ENCODE data around the gene RAD1.

Gene RAD1, protein sequence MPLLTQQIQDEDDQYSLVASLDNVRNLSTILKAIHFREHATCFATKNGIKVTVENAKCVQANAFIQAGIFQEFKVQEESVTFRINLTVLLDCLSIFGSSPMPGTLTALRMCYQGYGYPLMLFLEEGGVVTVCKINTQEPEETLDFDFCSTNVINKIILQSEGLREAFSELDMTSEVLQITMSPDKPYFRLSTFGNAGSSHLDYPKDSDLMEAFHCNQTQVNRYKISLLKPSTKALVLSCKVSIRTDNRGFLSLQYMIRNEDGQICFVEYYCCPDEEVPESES

DNA sequence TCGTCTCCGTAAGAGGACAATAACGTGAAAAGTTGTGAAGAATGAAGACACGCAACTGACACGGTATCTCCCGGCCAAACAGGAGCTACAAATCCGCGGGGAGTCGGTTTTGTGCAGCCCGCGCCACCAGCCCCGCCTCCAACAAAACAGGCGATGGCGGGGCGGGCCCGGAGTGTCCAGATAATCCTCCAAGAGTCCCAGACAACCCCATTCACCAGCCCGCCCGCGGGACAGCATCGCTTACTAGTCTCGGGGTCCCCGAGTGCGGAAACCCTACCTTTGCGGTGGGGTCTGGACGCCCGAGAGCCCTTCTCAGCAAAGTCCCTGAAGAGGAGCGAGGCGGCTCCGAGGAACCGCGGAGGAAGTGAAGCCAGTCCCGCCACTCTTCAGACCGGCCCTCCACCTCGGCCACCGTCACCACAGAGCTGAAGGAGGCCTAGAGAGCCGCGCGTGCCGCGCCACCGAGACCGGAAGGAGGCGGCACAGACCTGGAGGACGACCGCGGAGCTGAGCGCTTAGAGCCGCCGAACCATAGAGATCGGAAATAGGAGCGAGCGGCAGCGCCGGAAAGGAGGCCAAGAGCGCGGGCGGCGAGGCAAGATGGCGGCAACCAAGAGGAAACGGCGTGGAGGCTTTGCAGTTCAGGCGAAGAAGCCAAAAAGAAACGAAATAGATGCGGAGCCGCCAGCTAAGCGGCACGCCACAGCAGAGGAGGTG, at the start of gene RAD1, which contains the start of gene BRIX1:
RAD1 (minus strand) TSS at position 366 of the 717 bp plus-strand sequence. CDS start 612 bp downstream, outside the sequence.
BRIX1 (plus strand) TSS at position 573 of the 717 bp plus-strand sequence; CDS start at position 601, 28 bp downstream.
- in situ Hi-C loops (cut with HindIII; ENCODE audit: low sequenced_read_pairs), result no loop called here

DNA sequence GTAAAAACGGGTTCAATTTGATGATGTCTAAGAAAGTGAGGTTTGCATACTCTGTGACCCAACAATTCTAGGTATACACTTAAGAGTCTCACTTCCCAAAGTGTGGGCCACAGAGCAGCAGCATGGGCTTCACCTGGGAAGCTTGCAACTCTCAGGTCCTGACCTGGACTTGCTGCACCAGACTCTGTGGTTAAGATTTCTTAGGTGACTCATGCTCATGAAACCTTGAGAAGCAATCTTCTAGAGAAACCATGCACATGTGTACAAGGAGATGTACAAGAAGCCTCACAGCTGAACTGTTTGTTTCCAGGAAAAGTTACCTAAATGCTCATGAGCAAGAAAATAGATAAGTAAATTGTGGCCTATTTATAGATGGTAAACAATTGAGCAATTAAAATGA, 44.0 kb upstream of the RAD1 start:
- in situ Hi-C loops (cut with HindIII; ENCODE audit: low sequenced_read_pairs), result no loop called here

DNA sequence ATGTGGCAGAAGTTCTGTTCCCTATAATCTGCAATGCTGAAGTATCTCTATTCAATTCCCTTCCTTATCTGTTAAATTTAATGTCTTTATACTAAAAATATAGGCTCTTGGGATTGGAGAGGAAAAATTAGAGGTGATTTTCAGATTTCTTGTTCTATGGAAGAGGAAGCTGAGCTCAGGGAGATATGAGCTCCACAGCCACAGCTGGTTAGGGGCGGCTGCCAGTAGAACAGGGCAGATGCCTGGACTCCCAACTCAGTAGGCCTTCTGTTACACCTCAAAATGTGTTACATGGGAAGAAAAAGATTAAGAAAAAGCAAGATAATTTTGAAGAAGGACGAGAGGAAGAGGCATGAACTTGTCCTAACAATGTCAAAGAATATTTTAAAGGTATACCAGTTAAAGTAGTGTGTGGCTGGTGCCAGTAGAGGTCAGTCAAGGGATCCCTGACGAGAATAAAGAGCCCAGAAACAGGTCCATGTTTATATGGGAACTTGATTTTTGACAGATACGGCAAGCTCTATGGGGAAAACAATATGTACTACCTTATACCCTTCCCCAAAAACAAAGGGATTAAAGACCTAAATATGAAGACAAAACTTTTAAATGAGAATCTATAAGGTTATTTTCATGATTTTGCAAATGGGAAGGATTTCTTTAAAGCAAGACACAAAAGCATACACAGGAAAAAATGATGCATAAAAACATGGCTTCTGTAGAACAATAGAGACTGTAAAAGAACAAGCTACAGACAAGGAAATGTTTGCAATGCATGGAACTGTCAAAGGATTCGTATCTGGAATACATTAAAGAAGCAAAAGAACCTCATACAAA, 42.8 kb upstream of the RAD1 start:
- in situ Hi-C loops (cut with HindIII; ENCODE audit: low sequenced_read_pairs), result no loop called here

DNA sequence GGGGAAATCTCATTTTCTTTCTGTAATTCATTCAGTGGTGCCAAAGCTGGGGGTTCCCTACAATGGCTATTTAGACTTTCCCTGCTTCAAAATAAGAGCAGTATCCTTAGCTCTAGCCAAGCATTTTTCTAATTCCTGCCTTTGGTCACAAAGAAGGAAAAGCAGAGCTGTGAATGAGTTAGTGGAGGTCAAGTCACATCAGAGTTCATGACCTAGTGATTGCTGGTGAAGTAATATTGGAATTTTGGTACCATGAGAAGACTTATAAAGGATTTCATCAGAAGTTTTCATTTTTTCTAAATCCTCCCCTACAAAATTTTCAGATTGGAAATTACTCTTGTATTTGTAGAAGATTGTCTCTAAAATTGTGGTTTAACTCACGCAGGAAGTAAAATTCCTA, 42.0 kb upstream of the RAD1 start:
- in situ Hi-C loops (cut with HindIII; ENCODE audit: low sequenced_read_pairs), result no loop called here

DNA sequence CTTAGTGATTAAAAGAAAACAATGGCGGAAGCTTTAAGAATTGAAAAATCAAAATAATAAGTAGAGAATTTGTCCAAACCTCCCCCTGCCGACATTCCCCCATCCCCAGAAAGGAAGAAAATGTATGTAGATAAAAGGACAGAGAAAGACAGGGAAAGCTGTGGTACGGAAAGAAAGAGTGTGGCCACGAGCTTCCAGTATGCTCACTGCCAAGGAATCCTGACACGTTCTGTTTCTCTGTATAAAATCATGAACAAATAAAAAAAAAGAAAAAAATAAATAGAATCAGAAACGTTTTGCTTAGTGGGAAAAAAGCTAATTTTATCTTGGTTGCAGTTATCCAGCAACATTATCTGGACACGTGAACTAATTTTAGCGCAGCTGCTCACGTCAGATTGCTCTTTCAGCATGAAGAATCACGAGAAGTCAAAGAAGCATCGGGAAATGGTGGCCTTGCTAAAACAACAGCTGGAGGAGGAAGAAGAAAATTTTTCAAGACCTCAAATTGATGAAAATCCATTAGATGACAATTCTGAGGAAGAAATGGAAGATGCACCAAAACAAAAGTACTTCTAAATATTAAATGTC, 29.2 kb upstream of the RAD1 start:
- in situ Hi-C loops (cut with HindIII; ENCODE audit: low sequenced_read_pairs), result no loop called here

DNA sequence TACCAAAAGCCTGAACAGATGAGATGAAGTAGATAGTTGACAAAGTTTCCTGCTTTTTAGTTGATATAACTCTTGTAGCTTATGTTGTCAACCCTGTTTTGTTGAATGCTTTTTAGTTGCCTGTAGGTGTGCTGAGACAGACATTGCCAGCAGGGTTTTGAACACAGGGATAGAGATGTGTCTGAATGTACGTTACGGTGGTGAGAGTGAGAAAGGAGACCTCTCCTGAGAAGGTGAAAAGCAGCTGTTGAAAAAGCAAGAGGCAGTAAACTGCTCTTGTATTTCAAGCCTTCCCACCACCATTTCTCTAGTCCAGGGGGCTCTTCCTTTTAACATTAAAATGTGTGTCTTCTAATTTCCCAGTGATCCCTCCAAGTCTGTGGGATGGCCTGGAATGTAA, 28.7 kb upstream of the RAD1 start:
- in situ Hi-C loops (cut with HindIII; ENCODE audit: low sequenced_read_pairs), result no loop called here

DNA sequence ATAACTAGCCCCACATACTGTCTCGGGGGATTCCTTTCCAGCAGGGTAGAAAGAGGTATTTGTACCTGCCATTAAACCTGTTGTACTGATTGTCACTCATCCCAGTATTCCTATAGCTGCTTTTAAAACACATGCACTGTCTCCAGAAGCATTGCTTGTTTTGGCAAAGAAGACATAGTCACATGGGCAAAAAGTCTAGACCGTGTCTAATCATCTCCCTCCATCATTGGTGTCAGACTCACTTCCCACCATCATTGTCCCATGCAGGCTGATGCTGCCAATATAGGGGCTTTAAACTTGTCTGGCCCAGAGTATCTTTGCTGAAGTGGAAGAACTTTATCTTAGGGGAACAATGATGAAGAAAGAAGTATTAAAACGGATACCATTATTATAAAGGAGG, 26.6 kb upstream of the RAD1 start:
- in situ Hi-C loops (cut with HindIII; ENCODE audit: low sequenced_read_pairs), result no loop called here

DNA sequence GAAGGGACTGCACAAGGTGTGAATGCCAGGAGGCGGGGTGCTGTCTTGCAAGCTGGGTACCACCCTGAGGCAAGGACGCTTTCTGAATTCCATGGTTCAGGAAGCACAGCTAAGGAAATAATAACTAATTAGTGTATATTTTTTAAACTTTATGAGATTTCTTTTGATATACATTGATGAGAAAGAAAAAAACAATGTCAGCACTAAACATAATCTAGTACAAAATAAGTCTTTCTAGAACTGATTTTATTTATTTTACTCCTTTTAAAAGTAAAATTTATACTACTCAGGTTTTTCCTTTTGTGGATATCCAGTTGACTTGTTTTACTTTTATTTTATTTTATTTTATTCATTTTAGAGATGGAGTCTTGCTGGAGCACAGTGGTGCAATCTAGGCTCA, 17.6 kb upstream of the RAD1 start:
- in situ Hi-C loops (cut with HindIII; ENCODE audit: low sequenced_read_pairs), result no loop called here

DNA sequence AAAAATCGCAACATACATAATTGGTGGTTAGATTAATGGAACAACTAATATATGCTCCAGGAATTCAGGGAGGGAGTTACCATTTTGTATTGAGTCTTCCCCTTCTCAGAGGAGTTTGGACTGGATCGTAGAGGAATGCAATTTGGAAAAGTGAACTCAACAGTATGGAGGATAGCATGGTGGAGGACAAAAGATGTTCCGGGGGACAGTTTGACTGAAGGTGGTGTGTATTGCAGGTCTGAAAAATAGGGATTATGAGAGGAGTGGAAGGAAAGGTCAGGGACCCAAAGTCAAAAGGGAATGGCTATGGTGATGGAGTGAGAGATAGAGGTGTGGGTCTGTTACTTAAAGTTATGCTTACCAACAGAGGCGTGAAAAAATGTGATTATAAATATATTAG, 15.6 kb upstream of the RAD1 start:
- in situ Hi-C loops (cut with HindIII; ENCODE audit: low sequenced_read_pairs), result no loop called here

DNA sequence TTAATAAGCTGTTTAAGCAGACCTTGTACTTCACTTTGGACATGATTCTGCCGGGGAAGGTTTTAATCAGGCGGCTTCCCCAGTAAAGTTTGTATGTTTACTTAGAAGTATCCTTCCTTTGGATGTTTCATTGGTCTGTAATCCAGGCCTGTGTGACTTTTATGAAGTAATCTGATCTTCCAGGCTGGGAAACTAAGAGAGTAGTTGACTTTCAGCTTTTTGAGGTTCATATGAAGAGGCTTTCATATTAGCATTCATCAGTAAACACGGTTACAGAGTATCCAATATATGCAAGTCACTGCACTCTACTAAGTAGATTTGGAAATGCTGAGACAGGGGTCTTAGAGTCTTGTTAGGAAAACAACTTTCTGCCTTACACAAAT, 15.1 kb upstream of the RAD1 start:
- in situ Hi-C loops (cut with HindIII; ENCODE audit: low sequenced_read_pairs), result no loop called here

DNA sequence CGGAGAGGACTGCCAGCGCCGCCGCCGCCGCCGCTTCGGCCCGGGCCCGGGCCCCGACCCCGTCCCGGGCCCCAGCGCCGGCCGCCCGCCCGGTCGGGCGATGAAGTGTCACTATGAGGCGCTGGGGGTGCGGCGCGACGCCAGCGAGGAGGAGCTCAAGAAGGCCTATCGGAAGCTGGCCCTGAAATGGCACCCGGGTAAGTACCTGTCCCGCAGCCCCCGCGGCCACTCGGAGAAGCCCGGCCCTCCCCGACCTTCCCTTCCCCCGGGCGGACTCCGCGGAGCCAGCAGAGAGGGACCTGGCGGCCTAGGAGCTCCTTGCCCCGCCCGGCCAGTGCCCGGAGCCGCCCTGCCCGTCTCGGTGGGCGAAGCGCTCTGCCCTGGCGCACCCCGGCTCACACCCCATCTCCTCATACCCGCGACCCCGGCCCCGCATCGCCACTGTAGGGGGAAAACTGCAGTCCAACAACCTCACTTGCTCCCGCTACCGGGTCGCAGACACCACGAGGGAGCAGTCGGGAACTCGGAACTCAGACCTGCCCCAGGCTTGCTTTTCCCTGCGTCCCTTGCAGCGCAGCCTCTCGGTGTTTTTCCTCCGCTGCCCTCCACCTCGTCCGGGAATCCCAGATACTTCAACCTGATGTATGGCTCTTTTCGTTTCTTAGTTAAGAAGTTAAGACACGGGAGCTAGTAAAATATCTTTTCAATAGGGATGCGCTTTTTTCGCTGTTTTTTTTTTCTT, 14.6 kb upstream of the RAD1 start:
- in situ Hi-C loops (cut with HindIII; ENCODE audit: low sequenced_read_pairs), result no loop called here

DNA sequence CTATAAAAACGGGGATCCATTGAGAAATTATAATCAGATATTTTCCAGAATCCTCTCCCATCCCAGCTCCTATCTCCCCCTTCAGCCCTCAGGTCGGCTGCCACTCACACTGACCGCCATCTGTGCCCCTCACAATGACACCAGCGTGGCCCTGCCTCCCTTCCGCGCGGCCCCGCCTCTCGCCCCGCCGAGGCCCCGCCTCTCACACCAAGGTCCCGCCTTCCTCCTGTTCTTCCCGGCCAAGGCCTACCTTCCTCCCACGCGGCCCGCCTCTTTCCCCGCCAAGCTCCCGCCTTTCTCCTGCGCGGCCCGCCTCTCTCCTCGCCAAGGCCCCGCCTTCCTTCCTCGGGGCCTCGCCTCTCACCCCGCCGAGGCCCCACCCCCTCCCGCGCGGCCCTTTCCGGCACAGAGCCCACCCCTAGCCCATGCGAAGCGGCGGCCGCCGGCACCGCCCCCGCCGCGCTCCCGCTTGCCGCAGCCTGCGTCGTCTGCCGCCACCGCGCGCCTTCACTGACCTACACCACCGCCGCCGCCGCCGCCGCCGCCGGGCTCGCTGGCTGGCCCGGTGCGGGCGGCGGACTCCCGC, 13.9 kb upstream of the RAD1 start, which contains the start of gene DNAJC21:
DNAJC21 (plus strand) TSS at position 426 of the 586 bp plus-strand sequence. CDS start 261 bp downstream, outside the sequence.
- in situ Hi-C loops (cut with HindIII; ENCODE audit: low sequenced_read_pairs), result no loop called here

DNA sequence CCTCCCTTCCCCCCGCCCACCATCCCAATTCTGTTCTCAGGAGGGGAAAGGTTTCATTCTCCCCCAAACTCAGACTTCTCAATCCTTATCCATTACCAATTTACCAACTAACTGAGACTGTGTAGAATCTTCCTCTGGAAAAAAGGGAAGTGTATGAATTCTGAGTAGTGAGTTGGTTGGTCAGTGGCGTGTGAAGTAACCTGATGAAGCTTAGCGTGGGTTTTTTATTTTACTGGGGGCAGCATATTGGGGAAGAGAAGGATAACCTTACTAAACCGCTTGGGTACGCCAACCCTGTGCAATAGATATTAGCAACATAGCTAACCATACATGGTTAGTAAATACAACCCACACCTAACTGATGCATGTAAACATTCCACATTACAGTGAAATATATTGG, 13.0 kb upstream of the RAD1 start:
- in situ Hi-C loops (cut with HindIII; ENCODE audit: low sequenced_read_pairs), result no loop called here

DNA sequence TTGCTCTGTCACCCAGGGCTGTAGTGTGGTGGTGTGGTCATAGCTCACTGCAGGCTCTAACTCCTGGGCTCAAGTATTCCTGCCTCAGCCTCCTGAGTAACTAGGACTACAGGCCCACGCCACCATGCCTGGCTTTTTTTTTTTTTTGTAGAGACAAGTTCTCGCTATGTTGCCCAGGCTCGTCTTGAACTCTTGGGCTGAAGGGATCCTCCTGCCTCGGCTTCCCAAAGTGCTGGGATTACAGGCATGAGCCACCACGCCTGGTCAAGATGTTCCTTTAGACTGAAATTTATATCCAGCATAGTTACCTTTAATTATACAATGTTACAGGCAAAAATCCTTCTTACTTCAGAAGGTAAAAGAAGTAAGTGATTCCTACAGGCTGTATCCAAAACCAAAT, 12.5 kb upstream of the RAD1 start:
- in situ Hi-C loops (cut with HindIII; ENCODE audit: low sequenced_read_pairs), result no loop called here

DNA sequence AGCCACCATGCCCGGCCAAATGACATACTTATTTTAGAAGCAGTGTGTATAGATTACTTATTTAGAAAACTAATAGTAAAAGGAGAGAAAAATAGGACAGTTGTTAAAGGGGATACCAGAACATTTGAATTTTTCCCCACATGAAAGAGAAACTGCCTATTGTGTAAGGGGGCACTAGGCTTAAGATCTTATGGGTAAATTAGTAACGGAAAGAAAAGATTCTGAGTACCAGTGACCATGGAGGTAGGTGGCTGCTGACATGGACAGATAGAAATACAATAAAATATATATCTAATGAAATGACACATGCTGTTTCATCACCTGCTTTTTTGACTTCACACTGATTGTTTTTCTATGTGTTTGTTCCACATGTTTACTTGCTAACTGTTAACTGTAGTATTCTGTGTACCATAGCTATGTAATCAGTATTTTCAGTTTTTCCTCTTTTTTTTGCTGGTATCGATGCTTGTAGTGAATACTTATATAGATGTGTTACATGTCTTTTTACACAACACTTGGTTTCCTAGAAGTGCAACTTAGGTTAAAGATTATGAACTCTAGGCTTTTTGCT, 11.1 kb upstream of the RAD1 start:
- in situ Hi-C loops (cut with HindIII; ENCODE audit: low sequenced_read_pairs), result no loop called here

DNA sequence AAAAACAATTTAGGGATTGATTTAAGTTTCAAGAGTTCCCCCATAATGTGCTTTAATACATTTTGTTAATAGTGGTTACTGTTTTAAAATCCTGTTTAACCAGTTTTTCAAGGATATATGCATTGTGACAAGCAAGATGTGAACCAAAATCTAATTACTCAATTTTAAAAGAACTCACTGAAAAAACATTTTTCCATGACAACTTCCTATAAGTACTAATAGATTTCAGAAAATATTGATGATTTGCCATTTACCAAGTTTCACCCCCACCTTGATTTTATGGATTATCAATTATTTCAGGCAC, 9.1 kb upstream of the RAD1 start:
- in situ Hi-C loops (cut with HindIII; ENCODE audit: low sequenced_read_pairs), result loop anchor here (5.0 kb wide), 1 partner anchor 77 kb away; no protein-coding TSS in a partner anchor

DNA sequence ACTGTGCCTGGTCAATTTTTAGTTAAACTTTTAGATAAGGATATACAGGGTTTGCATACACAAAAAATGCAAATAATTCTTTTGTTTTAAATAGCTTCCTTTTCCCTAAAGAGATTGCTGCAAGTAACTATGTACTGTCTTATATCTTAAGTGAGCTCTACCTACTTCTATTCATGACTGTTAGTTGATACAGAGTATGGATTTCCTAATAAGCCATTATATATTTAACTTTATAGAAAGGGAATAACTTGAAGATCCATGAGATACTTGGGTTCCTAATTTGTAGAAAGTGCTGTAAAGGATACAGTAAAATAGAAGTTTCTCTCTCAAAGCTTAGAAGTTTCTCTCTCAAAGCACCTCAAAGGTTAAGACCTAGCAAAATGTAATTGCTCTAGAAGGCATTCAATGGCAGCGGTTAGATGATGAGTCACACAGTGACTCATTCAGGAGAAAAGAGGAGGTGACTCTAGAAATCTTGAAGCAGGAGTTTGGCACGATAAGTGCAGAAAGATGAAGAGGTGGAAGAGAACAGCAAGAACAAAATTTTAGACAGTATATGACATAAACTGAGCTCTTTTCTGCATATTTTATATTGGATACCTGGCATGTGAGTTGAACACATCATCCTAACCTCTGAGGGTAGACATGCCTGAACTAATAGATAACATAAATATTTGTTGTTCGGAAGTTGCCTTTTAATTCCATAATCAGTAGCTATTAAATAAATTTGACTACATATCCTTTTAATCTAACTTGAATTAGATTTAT, 8.6 kb upstream of the RAD1 start:
- in situ Hi-C loops (cut with HindIII; ENCODE audit: low sequenced_read_pairs), result loop anchor here (5.0 kb wide), 1 partner anchor 77 kb away; no protein-coding TSS in a partner anchor

DNA sequence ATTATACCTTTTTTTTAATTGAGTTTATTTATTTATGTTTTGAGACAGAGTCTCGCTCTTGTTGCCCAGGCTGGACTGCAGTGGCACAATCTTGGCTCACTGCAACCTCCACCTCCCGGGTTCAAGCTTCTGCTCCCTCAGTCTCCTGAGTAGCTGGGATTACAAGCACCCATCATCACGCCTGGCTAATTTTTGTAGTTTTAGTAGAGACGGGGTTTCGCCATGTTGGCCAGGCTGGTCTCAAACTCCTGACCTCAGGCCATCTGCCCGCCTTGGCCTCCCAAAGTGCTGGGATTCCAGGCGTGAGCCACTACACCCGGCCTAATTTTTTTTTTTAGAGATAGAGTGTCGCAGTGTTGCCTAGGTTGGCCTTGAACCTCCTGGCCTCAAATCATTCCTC, 8.0 kb upstream of the RAD1 start:
- in situ Hi-C loops (cut with HindIII; ENCODE audit: low sequenced_read_pairs), result loop anchor here (5.0 kb wide), 1 partner anchor 76 kb away; no protein-coding TSS in a partner anchor

DNA sequence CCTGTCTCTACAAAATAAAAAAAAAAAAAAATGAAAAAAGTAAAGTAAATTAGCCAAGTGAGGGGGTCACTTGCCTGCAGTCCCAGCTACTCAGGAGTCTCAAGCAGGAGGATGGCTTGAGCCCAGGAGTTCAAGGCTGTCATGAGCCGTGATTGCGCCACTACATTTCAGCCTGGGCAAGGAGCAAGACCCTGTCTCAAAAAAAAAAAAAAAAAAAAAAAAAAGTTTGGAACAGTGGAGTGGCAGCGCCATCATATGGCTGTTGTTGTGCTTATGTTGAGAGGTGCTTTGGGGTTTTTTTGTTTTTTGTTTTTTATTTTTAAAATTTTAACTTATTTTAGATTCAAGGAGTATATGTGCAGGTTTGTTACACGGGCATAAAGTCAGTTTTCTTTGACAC, 3.8 kb upstream of the RAD1 start:
- in situ Hi-C loops (cut with HindIII; ENCODE audit: low sequenced_read_pairs), result no loop called here

All from endothelial cell of hepatic sinusoid (primary cell).